ACC112 (cell line): Measurements from ENCODE around the gene IL12B.

Source experiments
- H2AFZ ChIP-seq: fragments of 200-600 bp; sonication (generic); one replicate; pipeline ENCODE4 v1.6.0; 2017; ENCODE audit warnings: antibody characterized with exemption, low read length; ENCODE audit not compliant: unreplicated experiment
- H3K27ac ChIP-seq: fragments of 200-600 bp; sonication (generic); 2 replicates; pipeline ENCODE4 v1.5.1; 2014; ENCODE audit warnings: low read depth, mild to moderate bottlenecking, antibody characterized with exemption, low read length, moderate library complexity
- H3K27me3 ChIP-seq: fragments of 200-600 bp; sonication (generic); 2 replicates; pipeline ENCODE4 v1.6.1; 2014; ENCODE audit warnings: mild to moderate bottlenecking, antibody characterized with exemption, low read length, moderate library complexity, mixed read lengths; ENCODE audit not compliant: insufficient read depth
- H3K36me3 ChIP-seq: fragments of 200-600 bp; sonication (generic); 2 replicates; pipeline ENCODE4 v1.6.1; 2016; ENCODE audit warnings: mild to moderate bottlenecking, antibody characterized with exemption, low read length, moderate library complexity, mixed read lengths; ENCODE audit not compliant: insufficient read depth
- H3K4me1 ChIP-seq: fragments of 200-600 bp; sonication (generic); one replicate; pipeline ENCODE4 v1.6.1; 2016; ENCODE audit warnings: low read length, mixed read lengths; ENCODE audit not compliant: insufficient read depth, unreplicated experiment, control insufficient read depth
- H3K4me3 ChIP-seq: fragments of 200-600 bp; sonication (generic); 2 replicates; pipeline ENCODE4 v1.5.1; 2014; ENCODE audit warnings: mild to moderate bottlenecking, low read depth, low read length
- H3K79me2 ChIP-seq: fragments of 200-600 bp; sonication (generic); one replicate; pipeline ENCODE4 v1.6.0; 2016; ENCODE audit warnings: low read length; ENCODE audit not compliant: control insufficient read depth, unreplicated experiment, insufficient read depth

Gene IL12B

DNA sequence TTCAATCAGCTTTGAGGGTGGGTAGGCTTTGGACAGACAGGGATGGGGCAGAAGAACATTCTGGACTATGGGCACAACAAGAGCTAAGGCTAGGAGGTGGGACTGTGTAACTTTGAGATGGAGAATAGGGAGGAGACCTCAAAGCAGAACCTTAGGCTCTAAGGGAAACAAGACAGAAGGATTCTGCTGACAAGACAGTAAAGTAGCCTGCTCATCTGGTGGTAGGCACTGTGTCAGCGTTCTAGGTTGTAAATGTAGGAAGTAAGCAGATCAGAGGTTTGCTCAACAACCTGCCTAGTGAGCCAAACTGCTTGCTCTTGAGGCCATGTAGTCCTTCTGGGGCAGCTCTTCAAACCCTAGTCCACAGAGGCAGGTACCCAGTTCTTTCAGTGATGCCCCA is 15.0 kb upstream of the IL12B start:
- Histone ChIP-seq H2AFZ (no peak overlapping the region), H3K4me1 (peaks cover 13% of the 10 kb centered on the region), H3K36me3 (no peaks in the 10 kb centered on the region), H3K27me3 (no peaks in the 10 kb centered on the region), H3K4me3 (no peak overlapping the region), H3K27ac (no peak overlapping the region), H3K79me2 (no peaks in the 10 kb centered on the region)

DNA sequence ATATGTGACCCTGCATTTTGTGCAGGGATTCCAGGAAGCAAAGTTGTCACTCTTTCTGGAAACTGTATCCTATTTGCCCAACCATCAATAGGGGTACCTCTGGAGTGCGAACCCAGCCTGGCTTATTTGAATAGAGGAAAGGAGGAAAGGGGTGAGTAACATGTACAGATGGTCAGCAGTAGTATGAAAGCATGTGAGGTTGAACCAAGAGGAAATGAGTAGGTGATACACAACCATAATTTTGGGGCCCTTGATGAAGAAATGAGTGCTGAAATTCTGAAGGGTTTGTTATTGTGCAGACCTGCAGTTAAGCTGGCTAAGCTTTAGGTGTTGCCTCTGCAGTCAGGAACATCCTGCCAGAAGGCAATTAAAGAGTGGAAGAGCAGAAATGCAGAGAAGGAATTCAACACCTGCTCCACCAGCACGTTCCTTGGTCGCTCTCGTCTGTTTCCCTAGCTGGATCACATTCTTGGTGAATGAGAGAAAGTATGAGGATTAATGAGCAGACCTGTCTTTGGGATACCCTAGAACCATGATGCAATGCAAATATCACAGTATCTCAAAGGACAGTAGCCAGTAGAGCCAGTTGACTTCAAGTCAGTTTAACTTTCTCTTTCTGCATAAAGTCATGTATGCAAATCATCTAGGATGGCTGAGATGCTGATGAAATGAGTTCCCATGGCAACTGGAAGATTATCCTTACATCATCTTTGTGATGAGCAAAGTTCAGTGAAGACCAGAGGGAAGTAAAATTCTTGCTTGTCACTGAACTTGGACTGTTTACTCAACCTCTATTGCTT is 13.2 kb upstream of the IL12B start:
- Histone ChIP-seq H3K4me3 (no peak overlapping the region), H3K4me1 (peaks cover 13% of the 10 kb centered on the region), H2AFZ (no peak overlapping the region), H3K36me3 (no peaks in the 10 kb centered on the region), H3K79me2 (no peaks in the 10 kb centered on the region), H3K27me3 (no peaks in the 10 kb centered on the region), H3K27ac (no peak overlapping the region)

DNA sequence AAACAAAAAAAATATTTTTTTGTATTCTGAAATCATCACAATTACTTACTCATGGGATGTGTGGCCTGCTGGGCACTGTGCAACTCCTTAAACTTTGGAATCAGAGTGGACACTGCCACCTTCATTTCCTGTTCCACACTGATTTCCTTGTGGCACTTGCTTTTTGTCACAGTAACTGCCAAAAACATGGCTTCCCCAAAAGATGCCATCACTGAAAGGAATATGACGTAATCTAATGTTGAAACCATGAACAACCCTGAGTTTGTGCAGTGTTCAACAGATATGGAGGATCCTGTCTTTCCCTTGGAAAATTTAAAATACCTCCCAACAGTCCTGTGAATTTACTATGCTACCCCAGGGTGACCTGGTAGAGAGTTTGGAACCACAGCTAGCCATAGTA is 12.6 kb upstream of the IL12B start:
- H3K27me3 ChIP-seq, result no peaks in the 10 kb centered on the region
- H3K79me2 ChIP-seq, result no peaks in the 10 kb centered on the region
- H3K4me3 ChIP-seq, result no peak overlapping the region
- no peak overlapping the region for H2AFZ ChIP-seq
- H3K36me3 ChIP-seq, result no peaks in the 10 kb centered on the region
- H3K4me1 ChIP-seq, result peaks cover 19% of the 10 kb centered on the region
- H3K27ac ChIP-seq, result no peak overlapping the region

DNA sequence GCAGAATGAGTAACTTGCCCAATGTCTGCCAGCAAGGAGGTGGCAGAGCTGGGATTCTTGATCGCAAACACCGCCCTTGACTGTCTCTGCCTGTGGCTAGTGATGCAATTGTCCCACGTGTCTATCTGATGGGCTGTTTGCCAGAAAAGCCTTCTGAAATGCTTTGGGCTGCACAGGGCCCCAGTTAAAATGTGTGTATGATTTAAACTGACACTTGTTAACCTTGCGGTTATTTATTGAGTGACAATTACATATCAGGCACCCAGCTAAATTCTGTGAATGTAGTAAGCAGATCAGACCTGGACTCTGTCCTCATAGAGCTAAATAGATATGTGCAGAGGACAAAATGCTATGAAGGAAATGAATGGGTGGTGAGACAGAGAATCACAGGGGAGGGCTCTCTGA is 11.6 kb upstream of the IL12B start:
- Histone ChIP-seq H3K4me3 (no peak overlapping the region), H2AFZ (no peak overlapping the region), H3K79me2 (no peaks in the 10 kb centered on the region), H3K4me1 (peaks cover 28% of the 10 kb centered on the region), H3K27me3 (no peaks in the 10 kb centered on the region), H3K27ac (0 out of 2 replicates have a peak overlapping the region, but pooled peaks have one; percentile 11), H3K36me3 (no peaks in the 10 kb centered on the region)

DNA sequence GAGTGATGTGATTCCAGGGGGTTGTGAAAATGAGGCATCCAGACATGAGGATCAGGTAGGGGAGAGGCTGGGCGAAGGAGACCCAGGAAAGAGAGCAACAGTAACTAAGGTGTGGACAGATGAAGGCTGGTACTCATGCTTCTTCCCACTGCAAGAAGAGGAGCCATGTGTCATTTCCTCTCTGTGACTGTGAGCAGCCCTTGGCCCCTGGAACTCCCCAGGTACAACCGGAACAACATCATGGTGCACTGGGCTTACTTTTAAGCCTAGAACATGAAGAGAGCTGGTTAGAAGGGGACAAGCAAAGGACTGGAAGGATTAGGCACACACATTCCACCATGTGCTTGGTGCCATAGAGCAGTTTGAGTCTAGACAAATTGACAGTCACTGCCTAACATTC is 10.9 kb upstream of the IL12B start:
- Histone ChIP-seq H3K4me1 (peaks cover 30% of the 10 kb centered on the region), H3K27ac (no peak overlapping the region), H3K36me3 (no peaks in the 10 kb centered on the region), H3K4me3 (no peak overlapping the region), H3K27me3 (no peaks in the 10 kb centered on the region), H2AFZ (no peak overlapping the region), H3K79me2 (no peaks in the 10 kb centered on the region)

DNA sequence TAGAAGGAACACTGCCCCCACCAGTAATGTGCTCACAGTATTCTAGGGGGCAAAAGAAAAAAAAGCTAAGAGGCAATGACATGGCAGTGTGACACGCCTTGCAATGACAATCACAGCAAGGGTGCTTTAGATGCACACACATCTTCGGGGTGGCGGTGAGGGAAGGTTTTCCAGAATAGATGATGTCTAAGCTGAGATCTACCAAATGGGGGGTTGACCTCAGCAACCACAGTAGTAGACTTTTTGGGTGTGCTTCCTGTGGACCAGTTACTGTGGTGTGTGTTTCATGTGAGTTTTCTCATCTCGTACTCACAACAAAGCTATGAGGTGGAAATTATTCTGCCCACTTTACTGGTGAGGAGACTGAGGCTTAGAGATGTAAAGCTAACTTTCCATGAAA is 10.2 kb upstream of the IL12B start:
- H2AFZ ChIP-seq, result no peak overlapping the region
- peaks cover 30% of the 10 kb centered on the region for H3K4me1 ChIP-seq
- no peaks in the 10 kb centered on the region for H3K79me2 ChIP-seq
- H3K27ac ChIP-seq, result no peak overlapping the region
- no peaks in the 10 kb centered on the region for H3K27me3 ChIP-seq
- no peaks in the 10 kb centered on the region for H3K36me3 ChIP-seq
- no peak overlapping the region for H3K4me3 ChIP-seq

DNA sequence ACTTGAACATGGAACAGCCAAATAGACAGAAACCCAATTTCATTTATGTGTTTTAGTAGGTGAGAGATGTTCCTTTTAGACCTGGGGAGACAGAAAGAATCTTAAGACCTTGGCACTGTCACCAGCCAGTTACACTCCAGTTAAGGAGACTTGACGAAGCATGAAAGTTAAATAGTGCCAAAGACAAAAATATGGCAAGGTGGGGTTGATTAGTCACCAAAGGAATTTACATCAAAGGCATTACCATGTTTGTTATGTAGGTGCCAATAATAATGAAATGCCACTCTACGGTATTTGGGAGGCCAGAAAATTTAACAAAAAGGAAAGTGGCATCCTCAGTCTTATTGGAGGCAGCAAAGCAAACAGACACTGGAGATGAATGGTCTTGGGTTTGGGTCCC is 9.2 kb upstream of the IL12B start:
- H3K27ac ChIP-seq, result no peak overlapping the region
- H3K4me1 ChIP-seq, result peaks cover 30% of the 10 kb centered on the region
- H3K27me3 ChIP-seq, result no peaks in the 10 kb centered on the region

DNA sequence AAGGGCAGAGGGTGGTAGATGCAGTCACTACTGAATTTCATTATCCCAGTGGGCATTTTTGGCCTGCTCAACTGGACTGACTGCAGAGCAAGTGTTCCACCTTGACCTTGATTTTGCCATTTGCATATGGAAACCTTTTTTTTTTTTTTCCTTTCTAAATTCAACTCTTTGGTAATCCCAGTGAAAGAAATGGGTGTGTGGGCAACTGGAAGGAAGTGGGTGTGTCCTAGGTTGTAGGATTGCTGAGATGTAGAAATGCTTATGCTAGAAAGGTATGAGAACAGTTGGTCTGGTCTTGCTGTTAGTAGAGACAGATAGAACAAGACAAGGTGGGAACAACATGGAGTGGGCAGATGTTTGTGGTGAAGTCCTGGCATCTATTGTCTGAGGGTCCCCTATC is 7.8 kb upstream of the IL12B start:
- H3K27ac ChIP-seq, result peak overlapping the region; percentile 42; the same call in 1 of the 2 replicates
- H3K4me3 ChIP-seq, result no peak overlapping the region

More for the DNA sequence above, 9.2 kb upstream of the IL12B start:
- Histone ChIP-seq H3K79me2 (no peaks in the 10 kb centered on the region), H3K36me3 (no peaks in the 10 kb centered on the region), H2AFZ (no peak overlapping the region), H3K4me3 (no peak overlapping the region)

DNA sequence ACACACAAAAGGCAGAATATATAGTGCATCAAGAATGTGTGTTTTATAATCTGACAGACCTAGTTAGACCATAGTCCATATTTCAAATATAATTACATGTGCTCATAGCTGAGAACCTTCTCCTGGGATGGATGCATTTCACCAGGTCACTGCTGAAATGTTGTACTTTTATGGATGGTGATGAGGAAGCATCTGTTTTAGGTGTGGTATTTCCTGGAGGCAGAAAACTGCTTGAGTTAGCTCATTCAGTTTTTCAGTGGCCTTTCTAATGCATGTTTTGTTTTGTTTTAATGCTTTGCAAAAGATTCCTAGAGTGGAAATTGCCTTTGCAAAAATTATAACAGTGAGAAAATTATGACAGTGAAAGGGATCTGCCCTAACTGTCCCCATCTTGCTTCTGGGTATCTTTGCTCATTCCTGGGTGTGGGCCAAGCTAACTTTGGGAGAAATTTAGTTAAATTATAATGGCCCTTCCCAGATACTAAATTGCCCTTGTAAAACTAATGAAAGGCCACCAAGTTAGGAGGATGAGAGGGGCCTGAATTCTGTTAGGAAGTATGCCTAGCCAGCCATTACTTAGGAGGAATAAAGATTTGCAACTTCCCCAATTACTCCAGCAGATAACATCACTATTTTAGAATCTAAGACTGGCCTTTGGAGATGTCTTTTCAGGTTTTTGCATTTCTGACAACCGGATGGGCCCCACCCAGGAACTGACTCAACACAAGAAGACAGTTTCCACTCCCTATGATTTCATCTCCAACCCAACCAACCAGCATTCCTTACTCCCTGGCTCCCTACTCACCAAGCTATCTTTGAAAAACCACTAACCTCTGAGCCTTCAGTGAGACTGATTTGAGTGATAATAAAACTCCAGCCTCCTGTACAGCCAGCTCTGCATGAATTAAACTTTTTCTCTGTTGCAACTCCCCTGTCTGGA is 7.0 kb upstream of the IL12B start:
- Histone ChIP-seq H3K27me3 (no peaks in the 10 kb centered on the region), H3K4me1 (peaks cover 28% of the 10 kb centered on the region), H2AFZ (peak overlapping the region; percentile 17), H3K27ac (peak overlapping the region; percentile 42; the same call in 1 of the 2 replicates), H3K4me3 (no peak overlapping the region), H3K79me2 (no peaks in the 10 kb centered on the region), H3K36me3 (no peaks in the 10 kb centered on the region)

More for the DNA sequence above, 7.8 kb upstream of the IL12B start:
- H3K4me1 ChIP-seq, result peaks cover 30% of the 10 kb centered on the region
- no peak overlapping the region for H2AFZ ChIP-seq
- H3K36me3 ChIP-seq, result no peaks in the 10 kb centered on the region
- no peaks in the 10 kb centered on the region for H3K79me2 ChIP-seq
- no peaks in the 10 kb centered on the region for H3K27me3 ChIP-seq

DNA sequence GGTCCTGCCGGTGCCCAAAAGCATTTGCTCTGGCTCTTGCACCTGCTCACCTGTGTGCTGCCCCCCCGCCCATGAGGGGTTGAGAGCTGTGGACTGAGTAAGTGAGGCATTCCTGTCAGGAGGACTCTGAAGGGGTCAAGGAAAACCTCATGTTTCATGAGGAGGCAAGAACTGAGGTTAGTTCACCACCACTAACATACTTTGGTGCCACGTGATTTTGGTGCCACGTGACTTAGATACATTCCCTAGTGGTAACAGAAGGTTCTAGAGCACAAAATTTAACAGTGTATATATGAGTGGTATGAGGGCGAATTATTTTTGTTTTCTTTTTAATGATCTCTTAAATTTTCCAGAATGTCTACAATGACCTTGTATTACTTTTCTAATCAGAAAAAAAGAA is 6.3 kb upstream of the IL12B start:
- Histone ChIP-seq H2AFZ (no peak overlapping the region), H3K79me2 (no peaks in the 10 kb centered on the region), H3K27me3 (no peaks in the 10 kb centered on the region), H3K4me3 (no peak overlapping the region), H3K36me3 (no peaks in the 10 kb centered on the region), H3K27ac (no peak overlapping the region), H3K4me1 (peaks cover 21% of the 10 kb centered on the region)
